OCI-LY7 (cell line): ENCODE data around the gene ORAI1. TPM values are rescaled to one million over a fixed set of nuclear protein-coding genes. Genes with fewer than 3 reads are reported as not detected.

Experiments
- BruUV-seq: library from RNA; stranded (reverse); fragments of 400-500 nt; replicated peaks from 2 replicates; lab custom pipeline; 2021; lab: Mats Ljungman, UMichigan
- CTCF ChIA-PET: fragments of 300-600 bp; sonication (Branson Sonifier 250); formaldehyde crosslinking; loops from one replicate; lab custom pipeline; 2022; ENCODE audit warnings: antibody characterized with exemption; ENCODE audit not compliant: unreplicated experiment; lab: Charles Lee
- POLR2A ChIA-PET: fragments of 300-600 bp; sonication (Branson Sonifier 250); formaldehyde crosslinking; loops from one replicate; lab custom pipeline; 2022; ENCODE audit warnings: antibody characterized with exemption; lab: Charles Lee
- DNase-seq: peaks from one replicate; pipeline ENCODE4 v3.0.0-alpha.2; 2015; ENCODE audit warnings: low spot score
- H2AFZ ChIP-seq: fragments of 200-600 bp; sonication (generic), shearing (Covaris generic); 2 replicates; pipeline ENCODE4 v1.6.1; 2014; ENCODE audit warnings: mild to moderate bottlenecking, antibody characterized with exemption, low read length, moderate library complexity
- H3K27ac ChIP-seq: fragments of 200-600 bp; sonication (generic); 2 replicates; pipeline ENCODE4 v1.5.1; 2014; ENCODE audit warnings: mixed run types, low read depth, mild to moderate bottlenecking, moderate library complexity, low read length, inconsistent platforms; ENCODE audit not compliant: poor library complexity, severe bottlenecking
- H3K36me3 ChIP-seq: fragments of 200-600 bp; sonication (generic); 2 replicates; pipeline ENCODE4 v1.6.1; 2014; ENCODE audit warnings: mild to moderate bottlenecking, antibody characterized with exemption, low read length, moderate library complexity, mixed read lengths; ENCODE audit not compliant: insufficient read depth
- H3K4me1 ChIP-seq: fragments of 200-600 bp; sonication (generic); 2 replicates; pipeline ENCODE4 v1.5.1; 2014; ENCODE audit warnings: mild to moderate bottlenecking, low read length; ENCODE audit not compliant: insufficient read depth, poor library complexity, severe bottlenecking
- H3K4me2 ChIP-seq: fragments of 200-600 bp; sonication (generic); 2 replicates; pipeline ENCODE4 v1.6.1; 2014; ENCODE audit warnings: mild to moderate bottlenecking, low read length
- H3K4me3 ChIP-seq: fragments of 200-600 bp; sonication (generic); 2 replicates; pipeline ENCODE4 v1.5.1; 2014; ENCODE audit warnings: mild to moderate bottlenecking, low read depth, low read length; ENCODE audit not compliant: poor library complexity, severe bottlenecking
- H3K79me2 ChIP-seq: fragments of 200-600 bp; sonication (generic); 2 replicates; pipeline ENCODE4 v1.6.1; 2016; ENCODE audit warnings: low read depth, mild to moderate bottlenecking, low read length, moderate library complexity, mixed read lengths; ENCODE audit not compliant: insufficient read depth
- H3K9me2 ChIP-seq: fragments of 200-600 bp; sonication (generic); 2 replicates; pipeline ENCODE4 v1.6.1; 2016; ENCODE audit warnings: mild to moderate bottlenecking, low read length, mixed read lengths; ENCODE audit not compliant: insufficient read depth
- H3K9me3 ChIP-seq: fragments of 200-600 bp; sonication (generic); 2 replicates; pipeline ENCODE4 v1.6.1; 2014; ENCODE audit warnings: mild to moderate bottlenecking, mixed run types, low read length, mixed read lengths
- H4K20me1 ChIP-seq: fragments of 200-600 bp; sonication (generic); 2 replicates; pipeline ENCODE4 v1.6.1; 2014; ENCODE audit warnings: mild to moderate bottlenecking, antibody characterized with exemption, low read length, moderate library complexity, mixed read lengths; ENCODE audit not compliant: insufficient read depth
- EZH2phosphoT487 ChIP-seq: fragments of 200-600 bp; sonication (generic); IDR thresholded peaks from 2 replicates; pipeline ENCODE4 v1.6.1; 2018; ENCODE audit warnings: low read depth, borderline replicate concordance, mild to moderate bottlenecking, mixed run types, antibody characterized with exemption, low read length, moderate library complexity, mixed read lengths
- intact Hi-C: fragments of 100-400 bp; cut with micrococcal nuclease; formaldehyde crosslinking; loops from one replicate; pipeline ENCODE4 v1.10.0; 2022; ENCODE audit not compliant: unreplicated experiment
- total RNA-seq, 2 experiments: library from RNA; depleted of rRNA in 1 of 2; stranded (reverse); fragments of >200 nt in 1 of 2; shearing (Covaris generic) in 1 of 2; gene quantifications; 2 replicates each; pipeline ENCODE4 v1.2.3, GENCODE V29; 2014 to 2022
- TF ChIP-seq, protein P1 (sequence below): fragments of 200-600 bp; sonication (generic); conservative IDR thresholded peaks from 2 replicates; pipeline ENCODE4 v1.5.1; 2014; ENCODE audit warnings: mild to moderate bottlenecking, antibody characterized with exemption, low read length, moderate library complexity, mixed read lengths

Gene ORAI1
- total RNA-seq, 2 experiments from 2014 or later, result 9.5 to 19.1 TPM

DNA sequence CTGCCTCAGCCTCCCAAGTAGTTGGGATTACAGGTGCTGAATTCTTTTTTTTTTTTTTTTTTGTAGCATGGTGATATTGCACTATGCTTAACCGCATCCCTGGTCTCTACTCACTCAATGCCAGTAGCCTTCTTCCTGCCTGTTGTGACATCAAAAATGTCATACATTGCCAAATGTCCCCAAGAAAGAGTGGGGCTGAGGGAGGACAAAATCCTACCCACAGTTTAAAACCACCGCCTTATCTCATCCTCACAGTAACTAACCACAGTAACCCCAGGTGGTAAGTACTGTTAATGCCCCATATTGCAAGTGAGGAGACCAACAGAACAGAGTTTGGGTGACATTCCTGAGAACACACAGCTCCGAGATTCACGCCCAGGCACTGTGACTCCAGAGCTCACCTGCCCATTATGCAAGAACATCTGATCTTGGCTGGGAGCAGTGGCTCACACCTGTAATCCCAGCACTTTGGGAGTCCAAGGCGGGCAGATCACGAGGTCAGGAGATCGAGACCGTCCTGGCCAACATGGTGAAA is 23.6 kb downstream of the ORAI1 start:
- ChIA-PET CTCF (no interaction called here), POLR2A (interaction anchor here (1.2 kb wide), 2 partner anchors 9 to 12 kb away, joined by 3 to 4 read pairs; no protein-coding TSS in a partner anchor)
- Histone ChIP-seq H3K79me2 (no peaks in the 10 kb centered on the region), H3K4me2 (no peak overlapping the region), H3K4me1 (no peaks in the 10 kb centered on the region), H3K27ac (no peak overlapping the region), H4K20me1 (no peaks in the 10 kb centered on the region), H3K9me3 (no peaks in the 10 kb centered on the region), H2AFZ (no peak overlapping the region), H3K36me3 (no peaks in the 10 kb centered on the region), H3K4me3 (no peak overlapping the region), H3K9me2 (no peaks in the 10 kb centered on the region)
- no TSS peak for BruUV-seq
- intact Hi-C loops, result no loop called here
- TF ChIP-seq, protein P1, sequence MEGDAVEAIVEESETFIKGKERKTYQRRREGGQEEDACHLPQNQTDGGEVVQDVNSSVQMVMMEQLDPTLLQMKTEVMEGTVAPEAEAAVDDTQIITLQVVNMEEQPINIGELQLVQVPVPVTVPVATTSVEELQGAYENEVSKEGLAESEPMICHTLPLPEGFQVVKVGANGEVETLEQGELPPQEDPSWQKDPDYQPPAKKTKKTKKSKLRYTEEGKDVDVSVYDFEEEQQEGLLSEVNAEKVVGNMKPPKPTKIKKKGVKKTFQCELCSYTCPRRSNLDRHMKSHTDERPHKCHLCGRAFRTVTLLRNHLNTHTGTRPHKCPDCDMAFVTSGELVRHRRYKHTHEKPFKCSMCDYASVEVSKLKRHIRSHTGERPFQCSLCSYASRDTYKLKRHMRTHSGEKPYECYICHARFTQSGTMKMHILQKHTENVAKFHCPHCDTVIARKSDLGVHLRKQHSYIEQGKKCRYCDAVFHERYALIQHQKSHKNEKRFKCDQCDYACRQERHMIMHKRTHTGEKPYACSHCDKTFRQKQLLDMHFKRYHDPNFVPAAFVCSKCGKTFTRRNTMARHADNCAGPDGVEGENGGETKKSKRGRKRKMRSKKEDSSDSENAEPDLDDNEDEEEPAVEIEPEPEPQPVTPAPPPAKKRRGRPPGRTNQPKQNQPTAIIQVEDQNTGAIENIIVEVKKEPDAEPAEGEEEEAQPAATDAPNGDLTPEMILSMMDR, result no peak
- TF ChIP-seq EZH2phosphoT487, result no peak
- no peak for DNase-seq

DNA sequence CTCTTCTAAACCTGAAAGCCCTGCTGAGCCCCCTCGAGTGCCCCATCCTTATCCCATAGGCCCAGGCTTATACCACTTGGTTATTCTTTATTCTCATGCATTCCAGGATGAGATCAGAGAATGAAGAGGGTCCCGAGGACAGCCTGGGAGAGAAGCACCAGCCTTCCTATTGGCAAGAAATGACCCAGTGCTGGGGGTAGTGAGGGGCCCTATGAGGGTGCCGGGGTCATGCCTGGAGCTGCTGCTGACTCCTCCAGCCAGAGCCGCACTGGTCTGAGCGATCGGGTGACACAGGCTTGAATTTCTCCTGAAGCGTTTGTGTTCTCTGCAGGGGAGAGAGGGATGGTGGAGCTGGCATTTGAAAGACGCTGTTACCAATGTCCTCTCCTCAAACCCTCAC is 25.0 kb downstream of the ORAI1 start:
- no peak for DNase-seq
- no peaks in the 10 kb centered on the region for H3K79me2 ChIP-seq
- no peaks in the 10 kb centered on the region for H3K36me3 ChIP-seq
- no peaks in the 10 kb centered on the region for H3K9me3 ChIP-seq
- no TSS peak for BruUV-seq
- no peaks in the 10 kb centered on the region for H3K4me1 ChIP-seq
- no peaks in the 10 kb centered on the region for H4K20me1 ChIP-seq
- no peak overlapping the region for H3K4me3 ChIP-seq
- H3K9me2 ChIP-seq, result no peaks in the 10 kb centered on the region
- intact Hi-C loops, result no loop called here
- H3K27ac ChIP-seq, result no peak overlapping the region
- H3K4me2 ChIP-seq, result no peak overlapping the region
- TF ChIP-seq, protein P1, result no peak
- H2AFZ ChIP-seq, result no peak overlapping the region
- CTCF ChIA-PET, result no interaction called here
- POLR2A ChIA-PET, result no interaction called here

DNA sequence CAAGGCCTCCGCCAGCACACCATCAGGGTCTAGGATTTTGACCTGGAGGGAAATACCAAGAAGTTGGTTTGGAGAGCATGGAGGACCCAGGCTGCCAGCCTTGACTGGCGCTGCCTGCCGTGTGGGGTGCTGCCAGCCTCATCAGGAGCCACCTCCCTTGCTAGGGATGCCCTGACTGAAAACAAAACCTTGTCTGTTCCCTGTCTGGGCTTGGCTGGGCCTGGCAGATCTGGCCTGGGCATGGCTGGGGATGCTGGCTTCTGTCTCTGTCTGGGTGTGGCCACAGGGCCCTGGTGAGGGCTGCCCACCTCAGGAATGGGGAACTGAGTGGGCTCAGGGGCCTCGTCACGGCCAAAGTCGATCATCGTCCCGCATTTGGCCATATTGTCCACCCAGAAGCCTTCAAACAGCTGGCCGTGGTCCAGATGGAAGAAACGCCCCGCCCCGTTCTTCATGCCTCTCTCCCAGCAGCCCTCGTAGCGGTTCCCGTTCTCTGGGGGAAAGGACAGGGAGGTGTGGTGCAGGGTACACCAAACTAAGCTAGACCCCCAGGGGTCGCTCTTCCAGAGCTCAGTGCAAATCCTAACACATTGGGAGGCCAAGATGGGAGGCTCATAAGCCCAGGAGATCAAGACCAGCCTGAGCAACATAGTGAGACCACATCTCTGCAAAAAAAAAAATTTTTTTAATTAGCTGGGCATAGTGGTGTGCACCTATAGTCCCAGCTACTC is 26.6 kb downstream of the ORAI1 start:
- H3K4me3 ChIP-seq, result no peak overlapping the region
- H3K9me3 ChIP-seq, result no peaks in the 10 kb centered on the region
- POLR2A ChIA-PET, result no interaction called here
- TF ChIP-seq, protein P1, result peak; percentile 57
- no peak for TF ChIP-seq EZH2phosphoT487
- no peak for DNase-seq
- no peaks in the 10 kb centered on the region for H3K4me1 ChIP-seq
- no peaks in the 10 kb centered on the region for H4K20me1 ChIP-seq
- H3K9me2 ChIP-seq, result no peaks in the 10 kb centered on the region
- H3K27ac ChIP-seq, result no peak overlapping the region
- intact Hi-C loops, result no loop called here
- CTCF ChIA-PET, result no interaction called here
- no peak overlapping the region for H2AFZ ChIP-seq
- no peaks in the 10 kb centered on the region for H3K79me2 ChIP-seq
- H3K4me2 ChIP-seq, result no peak overlapping the region
- no peaks in the 10 kb centered on the region for H3K36me3 ChIP-seq
- no TSS peak for BruUV-seq
